K562 (cell line): ENCODE results near the gene PAF1. TPM values are rescaled to one million over a fixed set of nuclear protein-coding genes. Genes with fewer than 3 reads are reported as not detected.

Experiments used
- ATAC-seq: fragments of 200-7000 bp; cut with Tn5 transposase; 3 replicates; pipeline ENCODE4 v1.9.1; 2020; ENCODE audit warnings: moderate library complexity
- BruUV-seq: library from RNA; stranded (reverse); fragments of 400-500 nt; replicated peaks from 2 replicates; lab custom pipeline; 2021; lab: Mats Ljungman, UMichigan
- CTCF ChIA-PET: fragments of 300-600 bp; formaldehyde crosslinking; extraction: SDS; loops from one replicate; lab custom pipeline; 2021; ENCODE audit warnings: low intra/inter-chr PET ratio; lab: Yijun Ruan, JAX
- POLR2A ChIA-PET: fragments of 300-600, 350-650 bp; sonication (Branson Sonifier 250); formaldehyde crosslinking; extraction: SDS; loops from one replicate; lab custom pipeline; 2021; ENCODE audit warnings: antibody characterized with exemption, inconsistent platforms; lab: Yijun Ruan, JAX
- DNase-seq, 4 experiments: peaks; one replicate each; pipeline versions ENCODE4 v3.0.0 to v3.0.0-alpha.2; 2011 to 2018; ENCODE audit warnings: low spot score in 3 of 4, mixed read lengths in 3 of 4; ENCODE audit errors: extremely low read depth in 1 of 4
- FAIRE-seq: peaks from 2 replicates; lab custom pipeline; 2011; peaks lifted over from hg19 to GRCh38; lab: Jason Lieb, UNC
- H2AFZ ChIP-seq: 2 replicates; pipeline ENCODE4 v1.6.0; 2011; ENCODE audit warnings: low read depth, low read length, control low read depth, inconsistent platforms
- H3K27ac ChIP-seq: fragments of 200-600 bp; 3 replicates; pipeline ENCODE4 v1.8.0; 2011; ENCODE audit warnings: low read depth, mild to moderate bottlenecking, control low read depth, inconsistent platforms, low read length, moderate library complexity, mixed read lengths; ENCODE audit errors: extremely low read depth
- H3K27me3 ChIP-seq, 2 experiments: fragments of 300-600 bp in 1 of 2; 2 replicates in 1 of 2; 3 replicates in 1 of 2; pipeline versions ENCODE4 v1.6.0 to v1.8.0; 2011; ENCODE audit warnings: inconsistent platforms in 2 of 2, low read length in 2 of 2, mild to moderate bottlenecking in 1 of 2, mixed read lengths in 1 of 2, moderate library complexity in 1 of 2; ENCODE audit not compliant: control insufficient read depth in 2 of 2, insufficient read depth in 2 of 2
- H3K36me3 ChIP-seq: fragments of 300-600 bp; 3 replicates; pipeline ENCODE4 v1.8.0; 2011; ENCODE audit warnings: mild to moderate bottlenecking, low read length, inconsistent platforms; ENCODE audit not compliant: control insufficient read depth, insufficient read depth
- H3K4me1 ChIP-seq, 2 experiments: fragments of 200-600 bp in 1 of 2; replicated peaks in 1 of 2; 2 replicates in 1 of 2; 3 replicates in 1 of 2; pipeline versions ENCODE4 v1.5.1 to v1.8.0; 2011; ENCODE audit warnings: inconsistent platforms in 2 of 2, low read length in 2 of 2, mild to moderate bottlenecking in 1 of 2, mixed read lengths in 1 of 2, moderate library complexity in 1 of 2; ENCODE audit not compliant: control insufficient read depth in 2 of 2, insufficient read depth in 2 of 2
- H3K4me2 ChIP-seq: 2 replicates; pipeline ENCODE4 v1.6.1; 2011; ENCODE audit warnings: low read length, control low read depth, inconsistent platforms, mixed read lengths; ENCODE audit not compliant: insufficient read depth
- H3K4me3 ChIP-seq: fragments of 200-600 bp; sonication (generic), shearing (Covaris generic); 2 replicates; pipeline ENCODE4 v1.5.1; 2016; ENCODE audit warnings: control low read depth, inconsistent platforms
- H3K79me2 ChIP-seq: fragments of 200-600 bp; 3 replicates; pipeline ENCODE4 v1.8.0; 2011; ENCODE audit warnings: low read length, inconsistent platforms; ENCODE audit not compliant: control insufficient read depth, insufficient read depth
- H3K9ac ChIP-seq, 2 experiments: 2 replicates each; pipeline versions ENCODE4 v1.6.0 to v1.6.1; 2011; ENCODE audit warnings: low read depth in 2 of 2, low read length in 2 of 2, control low read depth in 1 of 2, inconsistent platforms in 1 of 2, mild to moderate bottlenecking in 1 of 2, mixed read lengths in 1 of 2; ENCODE audit not compliant: insufficient read depth in 1 of 2
- H3K9me1 ChIP-seq: one replicate; pipeline ENCODE4 v1.6.0; 2011; ENCODE audit warnings: inconsistent platforms, mild to moderate bottlenecking, low read length, moderate library complexity; ENCODE audit not compliant: control insufficient read depth, insufficient read depth
- H3K9me3 ChIP-seq: replicated peaks from 2 replicates; pipeline ENCODE4 v1.5.1; 2011; ENCODE audit warnings: low read depth, low read length, inconsistent platforms; ENCODE audit not compliant: control insufficient read depth, insufficient read depth
- H4K20me1 ChIP-seq: replicated peaks from 2 replicates; pipeline ENCODE4 v1.6.1; 2011; ENCODE audit warnings: low read length, inconsistent platforms, mixed read lengths; ENCODE audit not compliant: control insufficient read depth, insufficient read depth
- AFF4 ChIP-seq: sonication (generic); formaldehyde crosslinking; IDR thresholded peaks from 2 replicates; pipeline ENCODE4 v1.8.0; 2023; ENCODE audit warnings: mild to moderate bottlenecking, missing genetic modification reagents
- RBFOX2 ChIP-seq: fragments of 200-400 bp; formaldehyde crosslinking; IDR thresholded peaks from 2 replicates; pipeline ENCODE4 v1.6.1; 2017; ENCODE audit warnings: low read depth, mild to moderate bottlenecking, low read length, moderate library complexity
- WGBS: fragments of 100-300 bp; shearing (Covaris generic); methylation state at CpG from one replicate; pipeline ENCODE4 v1.1.6; 2016; ENCODE audit warnings: low coverage, mixed read lengths; ENCODE audit not compliant: insufficient coverage; ENCODE audit errors: missing lambda C conversion rate; 5-methylcytosine and 5-hydroxymethylcytosine counted together
- in situ Hi-C: fragments of 300-500 bp; cut with MboI; formaldehyde crosslinking; loops from 4 replicates; pipeline ENCODE4 v1.15.0; 2018; ENCODE audit warnings: inconsistent platforms, mixed read lengths
- intact Hi-C: fragments of 100-400 bp; cut with micrococcal nuclease; formaldehyde crosslinking; loops from 2 replicates; pipeline ENCODE4 v1.14.2; 2022
- polyA plus RNA-seq, 8 experiments: library from polyadenylated mRNA; depleted of rRNA in 4 of 8; stranded (reverse) in 5 of 8; unstranded in 3 of 8; fragments of >200 nt; fragmentation: Nextera tagmentation in 2 of 8; fragmentation: Illumina TruSeq in 1 of 8; extraction: Ambion mirVana in 2 of 8; extraction: Trizol in 1 of 8; gene quantifications; 2 replicates each; pipeline versions ENCODE4 v1.2.1 to v1.2.3, GENCODE V29; 2011 to 2014; ENCODE audit warnings: inconsistent platforms in 1 of 8, missing spikeins in 1 of 8
- total RNA-seq, 7 experiments: library from RNA; depleted of rRNA in 6 of 7; stranded (reverse); fragments of >200 nt in 6 of 7; fragmentation: Illumina TruSeq in 2 of 7; extraction: Trizol in 2 of 7; gene quantifications; 2 replicates each; pipeline versions ENCODE4 v1.2.1 to v1.2.3, GENCODE V29; 2011 to 2021; ENCODE audit warnings: low replicate concordance in 1 of 7

The PAF1 gene
- total and polyA plus RNA-seq, 9 of the 15 experiments (the other 6 are each of a cell fraction or from before 2014, with no cell fraction given) = 1.5 to 45.0 (median 33.8) TPM

- TF ChIP-seq AFF4 (CRISPR knock-in tag) = no peak
- TF ChIP-seq RBFOX2 = peak; percentile 36; the same call in 1 of the 2 replicates
- FAIRE-seq = no peak
- no peak overlapping the region for H2AFZ ChIP-seq
- 0 out of 4 replicates have a peak overlapping the region, but pooled peaks of 1 of the 2 experiments have one; percentile 1 for H3K9ac ChIP-seq
- H3K9me3 ChIP-seq = no peaks in the 10 kb centered on the region
- ATAC-seq = peak; percentile 11; the same call in 1 of the 3 replicates
- DNase-seq = no peak
- in situ Hi-C loops (no loop called here), intact Hi-C loops (no loop called here)
- CTCF ChIA-PET = no interaction called here
- POLR2A ChIA-PET = interaction anchor here (9.1 kb wide), 1 partner anchor 13 kb away, joined by 141 read pairs; the partner anchor contains the start of gene RPS16
- H3K4me3 ChIP-seq = no peak overlapping the region
- H3K4me2 ChIP-seq = no peak overlapping the region
- no TSS peak for BruUV-seq
- no peaks in the 10 kb centered on the region for H3K79me2 ChIP-seq
- WGBS = 87% methylated on average over 10 of the region's 15 CpGs
- no peaks in the 10 kb centered on the region for H3K9me1 ChIP-seq
- no peaks in the 10 kb centered on the region for H3K27me3 ChIP-seq
- H3K27ac ChIP-seq = no peak overlapping the region
- H3K4me1 ChIP-seq = peaks cover 0 to 23% of the 10 kb centered on the region in 2 experiments; a peak in 2 of 5 replicates
- no peaks in the 10 kb centered on the region for H4K20me1 ChIP-seq
- peaks cover 37% of the 10 kb centered on the region; the same call in 2 of the 3 replicates for H3K36me3 ChIP-seq
These were observed 29.9 kb upstream of the PAF1 start for GRCh38 chr19:39420769-39421168.
